ENCODE data around the gene KAT8.

KAT8 gene

GRCh38 chr16:31117384-31118222 is at the start of gene KAT8 (continued):
- TF ChIP-seq ZNF529 (tag by site-specific recombination; IDR thresholded peaks at IDR 0.05; ENCODE audit: insufficient replicate concordance) (no peak), ZNF391 (tag by site-specific recombination; IDR thresholded peaks at IDR 0.05; ENCODE audit: borderline replicate concordance, low read depth) (no peak), ZBTB26 (tag by site-specific recombination; optimal IDR thresholded peaks at IDR 0.05) (peak; percentile 64), KLF7 (tag by site-specific recombination; IDR thresholded peaks at IDR 0.05; ENCODE audit: borderline replicate concordance) (no peak), ZNF660 (tag by site-specific recombination; IDR thresholded peaks at IDR 0.05) (peak; percentile 58), ZNF146 (tag by site-specific recombination; IDR thresholded peaks at IDR 0.05) (no peak), ZBTB20 (tag by site-specific recombination; IDR thresholded peaks at IDR 0.05) (peak; percentile 85), ZNF626 (tag by site-specific recombination; IDR thresholded peaks at IDR 0.05) (no peak), ZNF132 (tag by site-specific recombination; IDR thresholded peaks at IDR 0.05; ENCODE audit: borderline replicate concordance) (no peak), ZNF707 (tag by site-specific recombination; IDR thresholded peaks at IDR 0.05) (no peak), GLIS2 (tag by site-specific recombination; IDR thresholded peaks at IDR 0.05) (peak; percentile 82; the same call in 1 of the 2 replicates), ZNF501 (tag by site-specific recombination; IDR thresholded peaks at IDR 0.05) (peak; percentile 88; the same call in 1 of the 2 replicates), ZNF513 (tag by site-specific recombination; IDR thresholded peaks at IDR 0.05) (no peak), ATF2 (tag by site-specific recombination; IDR thresholded peaks at IDR 0.05; ENCODE audit: low read depth) (no peak), ZNF571 (tag by site-specific recombination; IDR thresholded peaks at IDR 0.05) (no peak), ZNF274 (IDR thresholded peaks at IDR 0.05; ENCODE audit: low read length) (no peak), ZNF274 (tag by site-specific recombination; IDR thresholded peaks at IDR 0.05; ENCODE audit: borderline replicate concordance) (no peak), ZNF311 (tag by site-specific recombination; IDR thresholded peaks at IDR 0.05; ENCODE audit: borderline replicate concordance) (no peak), ZBTB48 (tag by site-specific recombination; IDR thresholded peaks at IDR 0.05) (no peak), ZNF155 (tag by site-specific recombination; IDR thresholded peaks at IDR 0.05) (no peak), TRIM28 (IDR thresholded peaks at IDR 0.05; ENCODE audit: borderline replicate concordance, low read length) (no peak), ZNF561 (tag by site-specific recombination; IDR thresholded peaks at IDR 0.05; ENCODE audit: borderline replicate concordance) (0 out of 2 replicates have a peak, but pooled peaks have one; percentile 74), ZNF175 (tag by site-specific recombination; IDR thresholded peaks at IDR 0.05) (no peak), ZNF184 (tag by site-specific recombination; IDR thresholded peaks at IDR 0.05) (no peak), ZNF544 (tag by site-specific recombination; IDR thresholded peaks at IDR 0.05) (no peak), ZXDB (tag by site-specific recombination; IDR thresholded peaks at IDR 0.05) (peak; percentile 70), ZNF510 (tag by site-specific recombination; IDR thresholded peaks at IDR 0.05; ENCODE audit: insufficient replicate concordance) (peak; percentile 74), ZNF223 (tag by site-specific recombination; IDR thresholded peaks at IDR 0.05) (no peak), ZNF521 (tag by site-specific recombination; IDR thresholded peaks at IDR 0.05) (no peak), ZFP69B (tag by site-specific recombination; IDR thresholded peaks at IDR 0.05) (no peak), ZFHX2 (tag by site-specific recombination; conservative IDR thresholded peaks at IDR 0.05) (peak; percentile 60), ZIC2 (tag by site-specific recombination; IDR thresholded peaks at IDR 0.05) (no peak)
- TF ChIP-seq, protein P1, sequence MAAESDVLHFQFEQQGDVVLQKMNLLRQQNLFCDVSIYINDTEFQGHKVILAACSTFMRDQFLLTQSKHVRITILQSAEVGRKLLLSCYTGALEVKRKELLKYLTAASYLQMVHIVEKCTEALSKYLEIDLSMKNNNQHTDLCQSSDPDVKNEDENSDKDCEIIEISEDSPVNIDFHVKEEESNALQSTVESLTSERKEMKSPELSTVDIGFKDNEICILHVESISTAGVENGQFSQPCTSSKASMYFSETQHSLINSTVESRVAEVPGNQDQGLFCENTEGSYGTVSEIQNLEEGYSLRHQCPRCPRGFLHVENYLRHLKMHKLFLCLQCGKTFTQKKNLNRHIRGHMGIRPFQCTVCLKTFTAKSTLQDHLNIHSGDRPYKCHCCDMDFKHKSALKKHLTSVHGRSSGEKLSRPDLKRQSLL (tag by site-specific recombination; IDR thresholded peaks at IDR 0.05) = no peak
- TF ChIP-seq, protein P2, sequence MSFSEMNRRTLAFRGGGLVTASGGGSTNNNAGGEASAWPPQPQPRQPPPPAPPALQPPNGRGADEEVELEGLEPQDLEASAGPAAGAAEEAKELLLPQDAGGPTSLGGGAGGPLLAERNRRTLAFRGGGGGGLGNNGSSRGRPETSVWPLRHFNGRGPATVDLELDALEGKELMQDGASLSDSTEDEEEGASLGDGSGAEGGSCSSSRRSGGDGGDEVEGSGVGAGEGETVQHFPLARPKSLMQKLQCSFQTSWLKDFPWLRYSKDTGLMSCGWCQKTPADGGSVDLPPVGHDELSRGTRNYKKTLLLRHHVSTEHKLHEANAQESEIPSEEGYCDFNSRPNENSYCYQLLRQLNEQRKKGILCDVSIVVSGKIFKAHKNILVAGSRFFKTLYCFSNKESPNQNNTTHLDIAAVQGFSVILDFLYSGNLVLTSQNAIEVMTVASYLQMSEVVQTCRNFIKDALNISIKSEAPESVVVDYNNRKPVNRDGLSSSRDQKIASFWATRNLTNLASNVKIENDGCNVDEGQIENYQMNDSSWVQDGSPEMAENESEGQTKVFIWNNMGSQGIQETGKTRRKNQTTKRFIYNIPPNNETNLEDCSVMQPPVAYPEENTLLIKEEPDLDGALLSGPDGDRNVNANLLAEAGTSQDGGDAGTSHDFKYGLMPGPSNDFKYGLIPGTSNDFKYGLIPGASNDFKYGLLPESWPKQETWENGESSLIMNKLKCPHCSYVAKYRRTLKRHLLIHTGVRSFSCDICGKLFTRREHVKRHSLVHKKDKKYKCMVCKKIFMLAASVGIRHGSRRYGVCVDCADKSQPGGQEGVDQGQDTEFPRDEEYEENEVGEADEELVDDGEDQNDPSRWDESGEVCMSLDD (tag by site-specific recombination; IDR thresholded peaks at IDR 0.05) = no peak

Data from HEK293 (cell line).